ENCODE measurements around the gene UXS1.

UXS1 gene

DNA sequence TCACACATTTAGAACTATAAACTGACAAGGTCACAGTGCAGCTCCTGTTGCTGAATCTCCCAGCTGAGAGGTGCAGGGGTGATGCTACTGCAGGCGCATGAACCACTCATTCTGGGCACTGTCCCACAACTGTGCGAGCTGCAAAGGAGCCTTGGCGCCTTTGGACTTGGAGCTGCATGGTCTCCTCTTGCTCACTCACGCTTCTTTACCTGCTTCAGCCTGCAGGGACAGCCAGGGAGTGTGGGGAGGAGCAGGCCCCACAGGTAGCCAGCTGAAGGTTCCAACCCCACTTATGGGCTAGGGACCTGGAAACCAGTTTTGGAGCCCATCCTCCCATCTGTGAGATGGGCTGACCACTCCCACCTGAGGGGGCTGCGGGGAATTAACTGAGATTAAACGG lies 75.0 kb downstream of the UXS1 start:
- DNase-seq (ENCODE audit: low read depth): no peak
- no peak overlapping the region for H3K4me3 ChIP-seq (ENCODE audit: low read depth, low read length)
- TF ChIP-seq, protein P1, sequence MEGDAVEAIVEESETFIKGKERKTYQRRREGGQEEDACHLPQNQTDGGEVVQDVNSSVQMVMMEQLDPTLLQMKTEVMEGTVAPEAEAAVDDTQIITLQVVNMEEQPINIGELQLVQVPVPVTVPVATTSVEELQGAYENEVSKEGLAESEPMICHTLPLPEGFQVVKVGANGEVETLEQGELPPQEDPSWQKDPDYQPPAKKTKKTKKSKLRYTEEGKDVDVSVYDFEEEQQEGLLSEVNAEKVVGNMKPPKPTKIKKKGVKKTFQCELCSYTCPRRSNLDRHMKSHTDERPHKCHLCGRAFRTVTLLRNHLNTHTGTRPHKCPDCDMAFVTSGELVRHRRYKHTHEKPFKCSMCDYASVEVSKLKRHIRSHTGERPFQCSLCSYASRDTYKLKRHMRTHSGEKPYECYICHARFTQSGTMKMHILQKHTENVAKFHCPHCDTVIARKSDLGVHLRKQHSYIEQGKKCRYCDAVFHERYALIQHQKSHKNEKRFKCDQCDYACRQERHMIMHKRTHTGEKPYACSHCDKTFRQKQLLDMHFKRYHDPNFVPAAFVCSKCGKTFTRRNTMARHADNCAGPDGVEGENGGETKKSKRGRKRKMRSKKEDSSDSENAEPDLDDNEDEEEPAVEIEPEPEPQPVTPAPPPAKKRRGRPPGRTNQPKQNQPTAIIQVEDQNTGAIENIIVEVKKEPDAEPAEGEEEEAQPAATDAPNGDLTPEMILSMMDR (IDR thresholded peaks at IDR 0.05; ENCODE audit: low read depth, low read length, missing control alignments): no peak

DNA sequence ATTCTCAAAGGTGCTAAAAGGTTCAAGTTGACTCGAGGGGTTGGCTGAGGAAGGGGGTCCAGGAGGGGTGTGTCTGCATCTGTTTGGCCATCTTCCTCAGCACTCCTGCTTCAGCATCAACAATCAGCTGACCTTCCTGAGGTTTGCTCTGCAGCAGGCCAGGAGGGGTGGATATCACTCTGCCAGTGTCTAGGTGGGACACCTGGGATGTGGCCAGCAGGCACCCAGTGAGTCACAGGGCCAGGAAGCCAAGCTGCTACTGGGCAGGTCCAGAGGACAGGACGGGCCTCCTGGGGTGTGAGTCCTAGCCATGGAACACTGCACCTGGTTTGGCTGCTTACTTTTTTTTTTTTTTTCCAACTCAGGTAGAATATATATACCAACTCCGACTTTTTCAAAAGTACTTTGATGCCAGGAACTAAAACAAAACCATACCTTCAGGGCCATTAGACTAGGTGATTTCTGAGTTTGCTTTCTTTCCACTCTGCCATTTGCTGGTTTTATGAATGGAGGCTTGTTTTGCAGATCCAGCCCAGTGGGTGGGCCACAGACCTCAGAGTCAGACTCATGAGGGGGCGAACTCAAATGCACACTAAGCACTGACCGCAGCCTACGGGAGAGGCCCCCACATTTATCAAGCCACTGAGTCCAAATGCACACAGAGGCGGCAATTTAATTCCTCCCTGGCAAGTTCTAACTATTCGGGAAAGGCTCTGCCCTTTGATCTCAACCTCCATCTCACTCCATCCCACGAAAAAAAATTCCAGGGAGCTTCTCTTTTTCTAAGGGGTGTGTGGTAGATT lies 76.0 kb downstream of the UXS1 start:
- TF ChIP-seq, protein P1 (IDR thresholded peaks at IDR 0.05; ENCODE audit: low read depth, low read length, missing control alignments): no peak
- DNase-seq (ENCODE audit: low read depth): no peak
- H3K4me3 ChIP-seq (ENCODE audit: low read depth, low read length): no peak overlapping the region

DNA sequence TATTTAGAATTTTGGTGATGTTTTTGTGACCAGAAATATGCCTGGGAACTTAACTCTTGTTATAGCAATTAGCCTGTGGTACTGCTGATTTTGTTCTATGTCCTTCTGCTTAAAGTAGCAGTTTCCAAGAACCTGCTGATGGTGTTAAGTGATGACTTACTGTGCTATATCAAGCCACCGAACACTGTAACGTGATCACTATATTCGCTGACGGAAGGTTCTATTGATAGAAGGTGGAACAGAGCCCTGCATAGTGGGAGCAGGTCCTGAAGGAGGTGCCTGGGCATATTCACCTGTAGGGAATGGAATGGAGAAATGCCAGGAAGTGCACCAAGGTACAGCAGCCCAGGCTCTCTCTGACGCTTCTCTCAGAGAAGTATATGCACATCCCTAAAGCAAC lies 76.8 kb downstream of the UXS1 start:
- no peak for DNase-seq (ENCODE audit: low read depth)
- no peak overlapping the region for H3K4me3 ChIP-seq (ENCODE audit: low read depth, low read length)
- TF ChIP-seq, protein P1 (IDR thresholded peaks at IDR 0.05; ENCODE audit: low read depth, low read length, missing control alignments): no peak

DNA sequence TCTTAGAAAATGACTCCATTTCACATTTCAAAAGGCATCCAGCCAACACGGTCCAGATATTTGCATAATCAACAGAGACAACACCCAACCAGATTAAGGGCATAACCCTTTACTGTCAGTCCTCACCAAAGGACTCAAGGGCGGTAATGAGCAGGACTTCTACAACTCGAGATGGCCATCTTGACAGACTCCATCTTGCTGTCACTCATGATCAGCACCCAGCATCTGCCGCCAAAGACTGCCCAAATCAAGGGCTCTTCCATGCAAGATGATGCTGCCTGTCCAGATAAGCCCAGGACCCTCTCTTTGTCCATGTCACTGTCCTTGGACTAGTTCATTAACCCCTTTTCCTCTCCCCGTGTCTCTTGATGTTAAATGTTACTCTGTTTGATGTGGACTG lies 77.9 kb downstream of the UXS1 start:
- no peak for DNase-seq (ENCODE audit: low read depth)
- TF ChIP-seq, protein P1 (IDR thresholded peaks at IDR 0.05; ENCODE audit: low read depth, low read length, missing control alignments): no peak
- no peak overlapping the region for H3K4me3 ChIP-seq (ENCODE audit: low read depth, low read length)

DNA sequence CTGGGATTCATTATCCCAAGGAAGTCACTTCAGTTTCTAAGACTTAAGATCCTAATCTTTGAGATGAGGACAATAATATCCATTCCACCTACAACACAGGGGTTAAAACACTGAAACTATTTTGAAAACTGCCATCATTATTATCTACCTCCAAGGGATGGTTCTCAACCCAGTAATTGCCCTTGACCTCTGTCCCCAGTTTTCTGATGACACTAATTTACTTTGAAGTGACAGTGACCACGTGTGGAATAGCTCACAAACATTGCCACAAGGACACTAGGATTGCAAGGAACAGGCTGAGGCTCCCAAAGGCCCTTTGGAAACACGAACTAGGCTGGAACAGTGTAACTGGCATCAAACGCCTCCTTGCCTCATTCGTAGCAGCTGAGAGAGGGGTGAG lies 78.4 kb downstream of the UXS1 start:
- TF ChIP-seq, protein P1 (IDR thresholded peaks at IDR 0.05; ENCODE audit: low read depth, low read length, missing control alignments): no peak
- DNase-seq (ENCODE audit: low read depth): no peak
- H3K4me3 ChIP-seq (ENCODE audit: low read depth, low read length): no peak overlapping the region

DNA sequence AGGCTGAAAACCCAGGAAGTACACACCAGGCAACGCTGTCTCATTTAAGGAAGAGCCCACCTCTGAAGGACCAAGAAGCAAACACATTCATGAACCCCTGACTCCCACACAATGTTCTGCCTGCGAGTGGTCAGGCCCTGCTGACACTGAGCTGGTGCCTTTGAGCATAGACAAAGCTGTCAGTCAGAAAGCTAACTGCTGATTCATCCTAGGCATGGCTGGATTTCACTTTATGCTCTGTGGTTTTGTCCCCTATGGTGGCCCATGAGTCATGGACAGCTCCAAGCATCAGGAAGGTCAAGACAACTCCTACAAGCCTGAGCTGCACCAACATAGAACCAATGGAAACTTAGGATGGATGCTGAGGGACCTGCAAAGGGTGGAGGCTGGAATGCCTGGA lies 78.9 kb downstream of the UXS1 start:
- no peak for DNase-seq (ENCODE audit: low read depth)
- no peak overlapping the region for H3K4me3 ChIP-seq (ENCODE audit: low read depth, low read length)
- TF ChIP-seq, protein P1 (IDR thresholded peaks at IDR 0.05; ENCODE audit: low read depth, low read length, missing control alignments): no peak

DNA sequence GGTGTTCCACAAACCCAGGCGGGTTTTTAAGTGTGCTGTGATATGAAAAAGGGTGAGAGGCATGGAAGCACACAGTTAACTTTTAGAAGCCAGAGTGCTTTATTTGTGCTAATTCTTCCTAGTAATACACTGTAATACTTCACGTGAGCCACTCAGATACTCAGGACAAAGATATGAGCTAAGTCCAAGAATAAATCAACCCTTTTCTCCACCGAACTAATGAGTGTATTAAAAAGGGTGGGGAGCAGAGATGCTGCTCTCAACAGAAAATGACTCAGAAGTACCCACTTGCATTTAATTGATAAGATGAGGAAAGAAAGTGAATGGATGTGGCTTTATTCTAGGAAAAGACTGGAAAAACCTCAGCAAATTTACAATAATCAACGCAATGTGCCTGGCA lies 79.9 kb downstream of the UXS1 start:
- no peak overlapping the region for H3K4me3 ChIP-seq (ENCODE audit: low read depth, low read length)
- TF ChIP-seq, protein P1 (IDR thresholded peaks at IDR 0.05; ENCODE audit: low read depth, low read length, missing control alignments): no peak
- no peak for DNase-seq (ENCODE audit: low read depth)

All from GM12864 (cell line).